Muscle of leg (tissue), 11 donors: ENCODE results near the gene PLCB4. TPM values are rescaled to one million over a fixed set of nuclear protein-coding genes. Genes with fewer than 3 reads are reported as not detected.

Experiments
- DNase-seq: peaks from one replicate; pipeline ENCODE4 v3.0.0; 2013
- H3K27ac ChIP-seq: one replicate; pipeline ENCODE4 v1.5.1; 2013; ENCODE audit warnings: mild to moderate bottlenecking, low read length, control low read depth
- H3K27me3 ChIP-seq: one replicate; pipeline ENCODE4 v1.6.1; 2013; ENCODE audit warnings: low read length; ENCODE audit not compliant: control insufficient read depth, insufficient read depth
- H3K36me3 ChIP-seq: one replicate; pipeline ENCODE4 v1.6.1; 2013; ENCODE audit warnings: low read length; ENCODE audit not compliant: control insufficient read depth, insufficient read depth
- H3K4me1 ChIP-seq: one replicate; pipeline ENCODE4 v1.6.1; 2013; ENCODE audit warnings: low read length; ENCODE audit not compliant: control insufficient read depth, insufficient read depth
- H3K4me3 ChIP-seq: one replicate; pipeline ENCODE4 v1.5.1; 2013; ENCODE audit warnings: low read length, control low read depth
- H3K9me3 ChIP-seq: replicated peaks from 2 replicates; pipeline ENCODE4 v1.6.1; 2013; ENCODE audit warnings: low read depth, low read length; ENCODE audit not compliant: control insufficient read depth
- WGBS: methylation state at CpG from one replicate; pipeline ENCODE4 v1.1.5; 2013; ENCODE audit warnings: missing lambda C conversion rate; ENCODE audit not compliant: insufficient coverage; 5-methylcytosine and 5-hydroxymethylcytosine counted together
- polyA plus RNA-seq, 8 donors: library from polyadenylated mRNA; unstranded; fragments of 120-200 nt; gene quantifications; one replicate each; pipeline versions ENCODE4 v1.2.1 to v1.2.3, GENCODE V29; 2013; ENCODE audit warnings: inconsistent platforms in 1 of 8, low replicate concordance in 1 of 8; ENCODE audit not compliant: insufficient read length in 8 of 8, insufficient read depth in 1 of 8
- total RNA-seq: library from RNA; stranded (reverse); fragments of 120-200 nt; gene quantifications from one replicate; pipeline ENCODE4 v1.2.4, GENCODE V29; 2013

PLCB4 gene
- total and polyA plus RNA-seq, 9 donors = 3.1 to 5.8 (median 4.3) TPM

- Histone ChIP-seq H3K4me1 (no peaks in the 10 kb centered on the region), H3K27ac (no peak overlapping the region), H3K9me3 (no peaks in the 10 kb centered on the region), H3K4me3 (no peak overlapping the region), H3K27me3 (no peaks in the 10 kb centered on the region), H3K36me3 (no peaks in the 10 kb centered on the region)
- no peak for DNase-seq
- WGBS = 94% methylated on average over 2 of the region's 2 CpGs
These were observed 224.3 kb downstream of the PLCB4 start for GRCh38 chr20:9293145-9293544.

GRCh38 chr20:9294041-9294440, 225.2 kb downstream of the PLCB4 start:
- no peaks in the 10 kb centered on the region for H3K36me3 ChIP-seq
- H3K9me3 ChIP-seq = no peaks in the 10 kb centered on the region
- H3K27me3 ChIP-seq = no peaks in the 10 kb centered on the region
- no peak overlapping the region for H3K4me3 ChIP-seq
- no peak for DNase-seq
- no peaks in the 10 kb centered on the region for H3K4me1 ChIP-seq
- H3K27ac ChIP-seq = no peak overlapping the region

- Histone ChIP-seq H3K9me3 (no peaks in the 10 kb centered on the region), H3K4me3 (no peak overlapping the region), H3K4me1 (peaks cover 8% of the 10 kb centered on the region), H3K27ac (no peak overlapping the region), H3K36me3 (no peaks in the 10 kb centered on the region), H3K27me3 (no peaks in the 10 kb centered on the region)
- DNase-seq = no peak
- no CpG with 5 or more reads among the region's 2 CpGs for WGBS
These were observed 230.0 kb downstream of the PLCB4 start for GRCh38 chr20:9298906-9299305.

- DNase-seq = no peak
- Histone ChIP-seq H3K9me3 (no peaks in the 10 kb centered on the region), H3K27me3 (no peaks in the 10 kb centered on the region), H3K4me1 (peaks cover 8% of the 10 kb centered on the region), H3K27ac (no peak overlapping the region), H3K4me3 (no peak overlapping the region), H3K36me3 (no peaks in the 10 kb centered on the region)
These were observed 231.2 kb downstream of the PLCB4 start for GRCh38 chr20:9300080-9300479.

GRCh38 chr20:9300534-9300933, 231.6 kb downstream of the PLCB4 start:
- WGBS = 63% methylated on average over 1 of the region's 1 CpG
- Histone ChIP-seq H3K27me3 (no peaks in the 10 kb centered on the region), H3K4me3 (no peak overlapping the region), H3K9me3 (no peaks in the 10 kb centered on the region), H3K27ac (no peak overlapping the region), H3K4me1 (peaks cover 8% of the 10 kb centered on the region), H3K36me3 (no peaks in the 10 kb centered on the region)
- DNase-seq = no peak

- Histone ChIP-seq H3K4me1 (peaks cover 8% of the 10 kb centered on the region), H3K27ac (peak overlapping the region; percentile 50), H3K9me3 (no peaks in the 10 kb centered on the region), H3K36me3 (no peaks in the 10 kb centered on the region), H3K4me3 (no peak overlapping the region), H3K27me3 (no peaks in the 10 kb centered on the region)
- WGBS = 69% methylated on average over 4 of the region's 10 CpGs
- peak; percentile 80 for DNase-seq
These were observed 232.5 kb downstream of the PLCB4 start for GRCh38 chr20:9301129-9302090.

- Histone ChIP-seq H3K9me3 (no peaks in the 10 kb centered on the region), H3K36me3 (no peaks in the 10 kb centered on the region), H3K27ac (peak overlapping the region; percentile 50), H3K27me3 (no peaks in the 10 kb centered on the region), H3K4me1 (peaks cover 8% of the 10 kb centered on the region), H3K4me3 (no peak overlapping the region)
- peak; percentile 34 for DNase-seq
- no CpG with 5 or more reads among the region's 1 CpG for WGBS
These were observed 233.2 kb downstream of the PLCB4 start for GRCh38 chr20:9302091-9302462.

- Histone ChIP-seq H3K4me3 (no peak overlapping the region), H3K27me3 (no peaks in the 10 kb centered on the region), H3K36me3 (no peaks in the 10 kb centered on the region), H3K27ac (no peak overlapping the region), H3K9me3 (no peaks in the 10 kb centered on the region), H3K4me1 (peaks cover 5% of the 10 kb centered on the region)
- no peak for DNase-seq
- WGBS = no CpG with 5 or more reads among the region's 1 CpG
These were observed 237.6 kb downstream of the PLCB4 start for GRCh38 chr20:9306521-9306920.

GRCh38 chr20:9308056-9308455, 239.2 kb downstream of the PLCB4 start:
- no peaks in the 10 kb centered on the region for H3K36me3 ChIP-seq
- WGBS = no CpG with 5 or more reads among the region's 1 CpG
- H3K4me3 ChIP-seq = no peak overlapping the region
- no peak overlapping the region for H3K27ac ChIP-seq
- H3K9me3 ChIP-seq = no peaks in the 10 kb centered on the region
- H3K4me1 ChIP-seq = no peaks in the 10 kb centered on the region
- H3K27me3 ChIP-seq = no peaks in the 10 kb centered on the region
- DNase-seq = no peak

- no peak for DNase-seq
- Histone ChIP-seq H3K4me1 (no peaks in the 10 kb centered on the region), H3K27me3 (no peaks in the 10 kb centered on the region), H3K4me3 (no peak overlapping the region), H3K27ac (no peak overlapping the region), H3K36me3 (no peaks in the 10 kb centered on the region), H3K9me3 (no peaks in the 10 kb centered on the region)
- 78% methylated on average over 1 of the region's 1 CpG for WGBS
These were observed 242.2 kb downstream of the PLCB4 start for GRCh38 chr20:9311132-9311531.
